Cardiac fibroblast (primary cell): ENCODE results near the gene HADHA.

Source experiments
- DNase-seq, 2 donors: peaks; one replicate each; pipeline versions ENCODE4 v3.0.0 to v3.0.0-alpha.2; 2010; ENCODE audit warnings: low read depth in 2 of 2
- H3K4me3 ChIP-seq, 2 donors: replicated peaks in 1 of 2; 1 replicate in 1 of 2; 2 replicates in 1 of 2; pipeline ENCODE4 v1.5.1; 2011; ENCODE audit warnings: low read depth in 2 of 2, low read length in 2 of 2, mild to moderate bottlenecking in 2 of 2, moderate library complexity in 1 of 2
- TF ChIP-seq, protein P1 (sequence below): IDR thresholded peaks from one replicate; pipeline ENCODE4 v1.5.1; 2011; ENCODE audit warnings: low read depth, mild to moderate bottlenecking, low read length, inconsistent platforms

Gene HADHA

DNA sequence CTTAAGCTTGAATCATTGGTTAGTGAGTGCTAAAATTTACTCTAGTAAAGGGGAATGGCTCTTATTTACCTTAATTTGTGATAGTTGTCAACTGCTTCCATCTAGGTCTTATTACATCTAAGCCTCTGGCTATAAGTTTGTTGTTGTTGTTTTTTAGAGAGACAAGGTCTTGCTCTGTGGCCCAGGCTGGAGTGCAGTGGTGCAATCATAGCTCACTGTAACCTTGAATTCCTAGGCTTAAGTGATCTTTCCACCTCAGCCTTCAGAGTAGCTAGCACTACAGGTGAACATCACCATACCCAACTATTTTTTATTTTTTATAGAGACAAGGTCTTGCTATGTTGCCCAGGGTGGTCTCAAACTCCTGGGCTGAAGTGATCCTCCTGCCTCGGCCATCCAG is 6.6 kb downstream of the HADHA start:
- no peak overlapping the region for H3K4me3 ChIP-seq
- TF ChIP-seq, protein P1, sequence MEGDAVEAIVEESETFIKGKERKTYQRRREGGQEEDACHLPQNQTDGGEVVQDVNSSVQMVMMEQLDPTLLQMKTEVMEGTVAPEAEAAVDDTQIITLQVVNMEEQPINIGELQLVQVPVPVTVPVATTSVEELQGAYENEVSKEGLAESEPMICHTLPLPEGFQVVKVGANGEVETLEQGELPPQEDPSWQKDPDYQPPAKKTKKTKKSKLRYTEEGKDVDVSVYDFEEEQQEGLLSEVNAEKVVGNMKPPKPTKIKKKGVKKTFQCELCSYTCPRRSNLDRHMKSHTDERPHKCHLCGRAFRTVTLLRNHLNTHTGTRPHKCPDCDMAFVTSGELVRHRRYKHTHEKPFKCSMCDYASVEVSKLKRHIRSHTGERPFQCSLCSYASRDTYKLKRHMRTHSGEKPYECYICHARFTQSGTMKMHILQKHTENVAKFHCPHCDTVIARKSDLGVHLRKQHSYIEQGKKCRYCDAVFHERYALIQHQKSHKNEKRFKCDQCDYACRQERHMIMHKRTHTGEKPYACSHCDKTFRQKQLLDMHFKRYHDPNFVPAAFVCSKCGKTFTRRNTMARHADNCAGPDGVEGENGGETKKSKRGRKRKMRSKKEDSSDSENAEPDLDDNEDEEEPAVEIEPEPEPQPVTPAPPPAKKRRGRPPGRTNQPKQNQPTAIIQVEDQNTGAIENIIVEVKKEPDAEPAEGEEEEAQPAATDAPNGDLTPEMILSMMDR, result no peak

DNA sequence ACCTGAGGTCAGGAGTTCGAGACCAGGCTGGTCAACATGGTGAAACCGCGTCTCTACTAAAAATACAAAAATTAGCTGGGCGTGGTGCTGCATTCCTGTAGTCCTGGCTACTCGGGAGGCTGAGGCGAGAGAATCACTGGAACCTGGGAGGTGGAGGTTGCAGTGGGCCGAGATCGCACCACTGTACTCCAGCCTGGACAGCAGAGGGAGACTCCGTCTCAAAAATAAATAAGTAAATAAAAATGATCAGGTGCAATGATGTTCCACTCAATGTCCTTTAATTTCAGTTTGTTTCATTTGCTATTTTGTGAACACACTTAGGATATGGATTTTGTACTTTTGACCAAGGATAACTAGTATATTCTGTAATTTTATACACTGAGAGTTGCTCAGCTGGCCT is 9.3 kb downstream of the HADHA start:
- no peak overlapping the region for H3K4me3 ChIP-seq
- peak; percentile 14 to 18 for DNase-seq
- TF ChIP-seq, protein P1, result no peak

More for the DNA sequence above, 6.6 kb downstream of the HADHA start:
- no peak for DNase-seq

DNA sequence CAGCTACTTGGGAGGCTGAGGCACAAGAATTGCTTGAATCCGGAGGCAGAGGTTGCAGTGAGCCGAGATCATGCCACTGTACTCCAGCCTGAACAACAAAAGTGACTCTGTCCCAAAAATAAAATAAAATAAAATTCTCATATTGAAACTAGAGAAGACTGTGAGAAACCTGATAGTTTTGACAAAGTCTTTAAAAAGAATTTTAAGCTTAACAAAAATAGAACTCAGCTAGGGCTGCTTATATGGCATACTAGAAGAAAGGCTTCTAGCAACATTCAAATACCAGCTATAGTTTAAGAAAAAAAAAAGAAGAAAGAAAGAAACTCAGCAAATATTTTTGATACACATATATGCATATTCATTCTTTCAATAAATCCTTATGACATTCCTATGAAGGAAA is 13.6 kb downstream of the HADHA start:
- no peak overlapping the region for H3K4me3 ChIP-seq
- TF ChIP-seq, protein P1, result no peak
- DNase-seq, result no peak

DNA sequence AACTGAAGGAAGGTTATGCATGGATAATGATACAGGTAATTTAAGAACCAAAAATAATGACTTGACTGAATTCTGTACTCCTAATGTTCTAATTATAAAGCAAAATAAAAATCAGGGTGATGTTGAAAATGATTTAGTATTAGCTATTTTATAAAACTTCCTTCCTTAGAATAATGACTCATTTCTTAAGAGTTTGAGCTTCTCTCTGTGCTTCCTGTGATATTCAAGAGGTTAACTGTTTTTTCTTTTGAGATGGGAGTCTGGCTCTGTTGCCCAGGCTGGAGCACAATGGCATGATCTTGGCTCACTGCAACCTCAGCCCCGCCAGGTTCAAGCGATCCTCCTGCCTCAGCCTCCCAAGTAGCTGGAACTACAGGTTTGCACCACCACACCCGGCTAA is 14.8 kb downstream of the HADHA start:
- DNase-seq, result no peak
- no peak overlapping the region for H3K4me3 ChIP-seq
- TF ChIP-seq, protein P1, result no peak

DNA sequence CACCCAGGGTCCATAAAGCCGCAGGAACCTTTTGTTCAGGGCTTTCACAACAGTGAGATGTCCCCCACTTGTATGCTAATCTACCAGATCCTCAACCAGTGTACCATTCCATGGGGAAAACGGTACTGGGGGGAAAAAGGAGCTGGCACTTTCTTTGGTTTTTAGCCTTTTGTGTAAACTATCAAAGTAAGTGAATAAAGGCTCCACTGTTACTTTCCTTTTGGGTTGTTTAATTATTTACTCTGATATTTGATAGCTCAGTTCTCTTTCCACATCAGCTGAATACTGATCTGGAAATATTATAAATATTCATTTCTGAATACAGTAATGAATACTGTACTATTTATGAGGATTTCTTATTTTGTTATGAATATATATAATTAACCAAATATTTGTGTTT is 20.3 kb downstream of the HADHA start:
- TF ChIP-seq, protein P1, result no peak
- DNase-seq, result no peak

DNA sequence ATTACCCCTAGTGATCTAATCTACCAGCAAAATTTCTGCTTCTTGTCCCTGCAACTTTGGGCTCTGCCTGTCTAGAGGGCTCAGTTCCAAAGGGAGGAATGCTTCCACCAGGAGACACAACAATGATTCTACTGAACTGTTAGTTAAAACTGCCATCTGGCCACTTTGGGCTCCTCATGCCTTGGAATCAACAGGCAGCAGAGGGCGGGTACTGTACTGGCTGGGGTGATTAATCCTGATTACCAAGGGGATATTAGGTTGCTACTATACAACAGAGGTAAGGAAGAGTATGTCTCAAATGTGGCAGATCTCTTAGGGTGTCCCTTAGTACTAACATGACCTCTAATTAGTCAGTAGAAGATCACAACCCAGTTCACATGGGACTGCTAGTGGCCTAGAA is 21.4 kb downstream of the HADHA start:
- H3K4me3 ChIP-seq, result no peak overlapping the region
- no peak for DNase-seq
- TF ChIP-seq, protein P1, result no peak

More for the DNA sequence above, 20.3 kb downstream of the HADHA start:
- H3K4me3 ChIP-seq, result no peak overlapping the region

DNA sequence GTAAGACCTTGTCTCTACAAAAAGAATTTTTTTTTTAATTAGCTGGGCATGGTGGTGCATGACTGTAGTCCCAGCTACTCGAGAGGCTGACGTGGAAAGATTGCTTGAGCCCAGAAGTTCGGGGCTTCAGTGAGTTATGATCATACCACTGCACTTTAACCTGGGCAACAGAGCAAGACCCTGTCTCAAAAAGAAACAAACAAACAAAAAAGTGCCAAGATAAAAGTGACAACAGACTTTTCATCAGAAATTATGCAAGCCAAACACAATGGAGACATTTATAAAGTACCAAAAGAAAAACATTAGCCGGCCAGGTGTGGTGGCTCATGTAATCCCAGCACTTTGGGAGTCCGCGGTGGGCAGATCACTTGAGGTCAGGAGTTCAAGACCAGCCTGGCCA is 26.7 kb downstream of the HADHA start:
- DNase-seq, result no peak
- H3K4me3 ChIP-seq, result no peak overlapping the region
- TF ChIP-seq, protein P1, result no peak
